Measurements from ENCODE around the gene PA2G4.
"Not testable (repeated sequence)": the region's sequence is repeated elsewhere in the genome, so short reads cannot be mapped to it uniquely, and the experiment has no call there.

PA2G4 gene

GRCh38 chr12:56153678-56154065, 49.3 kb downstream of the PA2G4 start:
- DNase-seq (ENCODE audit: low spot score) = no peak

GRCh38 chr12:56154246-56154771, 50.0 kb downstream of the PA2G4 start:
- DNase-seq (ENCODE audit: low spot score) = no peak

GRCh38 chr12:56154818-56155217, 50.5 kb downstream of the PA2G4 start:
- no peak for DNase-seq (ENCODE audit: low spot score)

- DNase-seq (ENCODE audit: low spot score) = no peak
These were observed 51.0 kb downstream of the PA2G4 start for GRCh38 chr12:56155256-56155845.

GRCh38 chr12:56156464-56157200, 52.3 kb downstream of the PA2G4 start:
- DNase-seq (ENCODE audit: low spot score) = not testable (repeated sequence)

GRCh38 chr12:56157201-56158028, 53.1 kb downstream of the PA2G4 start:
- peak; percentile 83 for DNase-seq (ENCODE audit: low spot score)

GRCh38 chr12:56158029-56158925, 53.9 kb downstream of the PA2G4 start, which contains the start of gene MYL6:
Gene MYL6, plus strand, starts transcription at chr12:56158359. Its CDS starts 43 bp downstream, at chr12:56158402.
- peak; percentile 93 for DNase-seq (ENCODE audit: low spot score)

GRCh38 chr12:56158926-56159461, 54.6 kb downstream of the PA2G4 start:
- peak; percentile 75 for DNase-seq (ENCODE audit: low spot score)

GRCh38 chr12:56159482-56160192, 55.3 kb downstream of the PA2G4 start:
- DNase-seq (ENCODE audit: low spot score) = no peak

GRCh38 chr12:56160193-56160763, 55.9 kb downstream of the PA2G4 start:
- no peak for DNase-seq (ENCODE audit: low spot score)

- no peak for DNase-seq (ENCODE audit: low spot score)
These were observed 56.7 kb downstream of the PA2G4 start for GRCh38 chr12:56160894-56161689.

GRCh38 chr12:56161690-56162351, 57.5 kb downstream of the PA2G4 start:
- no peak for DNase-seq (ENCODE audit: low spot score)

- DNase-seq (ENCODE audit: low spot score) = no peak
These were observed 58.3 kb downstream of the PA2G4 start for GRCh38 chr12:56162468-56163290.

Data from AG08396 (cell line).